Endothelial cell of umbilical vein (primary cell): Measurements from ENCODE around the gene HIP1R. TPM values are rescaled to one million over a fixed set of nuclear protein-coding genes. Genes with fewer than 3 reads are reported as not detected.

Experiments
- BruUV-seq: library from RNA; stranded (reverse); fragments of 400-500 nt; replicated peaks from 2 replicates; lab custom pipeline; 2021; lab: Mats Ljungman, UMichigan
- CTCF ChIA-PET: fragments of 300-600, 350-600 bp; sonication (Branson Sonifier 250); formaldehyde crosslinking; loops from one replicate; lab custom pipeline; 2021; ENCODE audit warnings: antibody characterized with exemption, inconsistent platforms; lab: Charles Lee
- POLR2A ChIA-PET: fragments of 300-600, 350-600 bp; sonication (Branson Sonifier 250); formaldehyde crosslinking; loops from one replicate; lab custom pipeline; 2021; ENCODE audit warnings: antibody characterized with exemption, inconsistent platforms; lab: Charles Lee
- DNase-seq: peaks from one replicate; pipeline ENCODE4 v3.0.0-alpha.2; 2011; ENCODE audit warnings: low read depth, low spot score
- FAIRE-seq: peaks from 2 replicates; lab custom pipeline; 2011; peaks lifted over from hg19 to GRCh38; lab: Jason Lieb, UNC
- H2AFZ ChIP-seq: 2 replicates; pipeline ENCODE4 v1.6.0; 2012; ENCODE audit warnings: low read depth, low read length, control low read depth, inconsistent platforms
- H3K27ac ChIP-seq: 2 replicates; pipeline ENCODE4 v1.5.1; 2011; ENCODE audit warnings: low read depth, mild to moderate bottlenecking, control low read depth, low read length, moderate library complexity; ENCODE audit not compliant: insufficient read depth
- H3K27me3 ChIP-seq, 2 experiments: 2 replicates each; pipeline versions ENCODE4 v1.6.0 to v1.6.1; 2011; ENCODE audit warnings: low read length in 2 of 2, mixed read lengths in 1 of 2; ENCODE audit not compliant: control insufficient read depth in 2 of 2, insufficient read depth in 2 of 2
- H3K36me3 ChIP-seq, 2 experiments: 2 replicates in 1 of 2; 3 replicates in 1 of 2; pipeline ENCODE4 v1.5.1; 2011; ENCODE audit warnings: low read length in 2 of 2, mild to moderate bottlenecking in 1 of 2, moderate library complexity in 1 of 2; ENCODE audit not compliant: control insufficient read depth in 2 of 2, insufficient read depth in 2 of 2; ENCODE audit errors: extremely low read depth in 1 of 2
- H3K4me1 ChIP-seq: 3 replicates; pipeline ENCODE4 v1.5.1; 2011; ENCODE audit warnings: mild to moderate bottlenecking, low read length; ENCODE audit not compliant: control insufficient read depth, insufficient read depth; ENCODE audit errors: extremely low read depth
- H3K4me2 ChIP-seq: 2 replicates; pipeline ENCODE4 v1.6.1; 2011; ENCODE audit warnings: low read length, control low read depth, mixed read lengths; ENCODE audit not compliant: insufficient read depth
- H3K4me3 ChIP-seq, 3 experiments: fragments of 200-600 bp in 1 of 3; sonication (generic), shearing (Covaris generic) in 1 of 3; replicated peaks in 1 of 3; 2 replicates each; pipeline ENCODE4 v1.5.1; 2011 to 2016; ENCODE audit warnings: control low read depth in 3 of 3, low read length in 3 of 3, mild to moderate bottlenecking in 2 of 3, inconsistent platforms in 1 of 3, low read depth in 1 of 3, moderate library complexity in 1 of 3; ENCODE audit not compliant: insufficient read depth in 1 of 3
- H3K79me2 ChIP-seq: 2 replicates; pipeline ENCODE4 v1.6.0; 2012; ENCODE audit warnings: low read length, inconsistent platforms; ENCODE audit not compliant: control insufficient read depth, insufficient read depth
- H3K9ac ChIP-seq: replicated peaks from 2 replicates; pipeline ENCODE3; 2011; ENCODE audit warnings: low read length, control low read depth; ENCODE audit not compliant: insufficient read depth; ENCODE audit errors: extremely low read depth
- H3K9me1 ChIP-seq: replicated peaks from 3 replicates; pipeline ENCODE4 v1.6.0; 2011; ENCODE audit warnings: mild to moderate bottlenecking, low read length; ENCODE audit not compliant: control insufficient read depth, insufficient read depth; ENCODE audit errors: extremely low read depth
- H3K9me3 ChIP-seq: replicated peaks from 2 replicates; pipeline ENCODE4 v1.5.1; 2012; ENCODE audit warnings: low read length, inconsistent platforms; ENCODE audit not compliant: control insufficient read depth, insufficient read depth
- H4K20me1 ChIP-seq: replicated peaks from 2 replicates; pipeline ENCODE3; 2011; ENCODE audit warnings: mild to moderate bottlenecking, low read length; ENCODE audit not compliant: control insufficient read depth, insufficient read depth; ENCODE audit errors: extremely low read depth
- EZH2 ChIP-seq: IDR thresholded peaks from 2 replicates; pipeline ENCODE4 v1.6.1; 2012; ENCODE audit warnings: borderline replicate concordance, low read depth, mild to moderate bottlenecking, moderate library complexity, low read length, inconsistent platforms; ENCODE audit not compliant: severe bottlenecking
- FOS ChIP-seq: IDR thresholded peaks from 2 replicates; pipeline ENCODE4 v1.6.1; 2011; ENCODE audit warnings: mild to moderate bottlenecking, low read length, moderate library complexity, borderline replicate concordance; ENCODE audit not compliant: insufficient read depth
- GATA2 ChIP-seq: IDR thresholded peaks from 2 replicates; pipeline ENCODE4 v1.7.0; 2011; ENCODE audit warnings: low read depth, mild to moderate bottlenecking, moderate library complexity, mixed read lengths, low read length; ENCODE audit not compliant: insufficient read length, insufficient read depth
- JUN ChIP-seq: IDR thresholded peaks from 2 replicates; pipeline ENCODE4 v1.6.1; 2011; ENCODE audit warnings: borderline replicate concordance, low read depth; ENCODE audit not compliant: insufficient read length, insufficient read depth
- MYC ChIP-seq: IDR thresholded peaks from one replicate; pipeline ENCODE4 v1.6.1; 2011; ENCODE audit warnings: mild to moderate bottlenecking, low read depth, low read length
- POLR2A ChIP-seq: IDR thresholded peaks from 2 replicates; pipeline ENCODE4 v1.6.1; 2012; ENCODE audit warnings: low read depth, mild to moderate bottlenecking, control low read depth, low read length
- POLR2AphosphoS5 ChIP-seq: IDR thresholded peaks from 2 replicates; pipeline ENCODE4 v1.6.1; 2012; ENCODE audit warnings: low read depth, mild to moderate bottlenecking, control low read depth, low read length, moderate library complexity; ENCODE audit not compliant: insufficient read depth
- dilution Hi-C: fragments of 300-500 bp; cut with MboI; formaldehyde crosslinking; loops from one replicate; pipeline ENCODE4 v1.15.0; 2019; ENCODE audit warnings: low sequenced_read_pairs; ENCODE audit not compliant: extremely low pct_ligation_motif_present
- intact Hi-C: fragments of 100-400 bp; cut with micrococcal nuclease; formaldehyde crosslinking; loops from one replicate; pipeline ENCODE4 v1.10.0; 2022
- polyA plus RNA-seq, 4 experiments: library from polyadenylated mRNA; depleted of rRNA in 3 of 4; stranded (reverse) in 3 of 4; unstranded in 1 of 4; fragments of >200 nt; gene quantifications; 2 replicates each; pipeline versions ENCODE4 v1.2.1 to v1.2.3, GENCODE V29; 2011 to 2012; ENCODE audit warnings: missing spikeins in 1 of 4
- total RNA-seq: library from RNA; stranded (reverse); gene quantifications from 2 replicates; pipeline ENCODE4 v1.2.3, GENCODE V29; 2021
- TF ChIP-seq, protein P1 (sequence below), 2 donors: IDR thresholded peaks; 1 replicate in 1 of 2; 2 replicates in 1 of 2; pipeline ENCODE4 v1.5.1; 2011; ENCODE audit warnings: low read length in 2 of 2, mild to moderate bottlenecking in 2 of 2, moderate library complexity in 2 of 2, control low read depth in 1 of 2, inconsistent platforms in 1 of 2, low read depth in 1 of 2; ENCODE audit not compliant: insufficient read depth in 1 of 2; ENCODE audit errors: extremely low read depth in 1 of 2
- TF ChIP-seq, protein P2 (sequence below): IDR thresholded peaks from 2 replicates; pipeline ENCODE4 v1.6.1; 2011; ENCODE audit not compliant: insufficient read depth, insufficient read length

The HIP1R gene
- total and polyA plus RNA-seq, 2 donors (not counting 3 experiments of a cell fraction or from before 2014, with no cell fraction given), result 111 to 122 TPM

DNA sequence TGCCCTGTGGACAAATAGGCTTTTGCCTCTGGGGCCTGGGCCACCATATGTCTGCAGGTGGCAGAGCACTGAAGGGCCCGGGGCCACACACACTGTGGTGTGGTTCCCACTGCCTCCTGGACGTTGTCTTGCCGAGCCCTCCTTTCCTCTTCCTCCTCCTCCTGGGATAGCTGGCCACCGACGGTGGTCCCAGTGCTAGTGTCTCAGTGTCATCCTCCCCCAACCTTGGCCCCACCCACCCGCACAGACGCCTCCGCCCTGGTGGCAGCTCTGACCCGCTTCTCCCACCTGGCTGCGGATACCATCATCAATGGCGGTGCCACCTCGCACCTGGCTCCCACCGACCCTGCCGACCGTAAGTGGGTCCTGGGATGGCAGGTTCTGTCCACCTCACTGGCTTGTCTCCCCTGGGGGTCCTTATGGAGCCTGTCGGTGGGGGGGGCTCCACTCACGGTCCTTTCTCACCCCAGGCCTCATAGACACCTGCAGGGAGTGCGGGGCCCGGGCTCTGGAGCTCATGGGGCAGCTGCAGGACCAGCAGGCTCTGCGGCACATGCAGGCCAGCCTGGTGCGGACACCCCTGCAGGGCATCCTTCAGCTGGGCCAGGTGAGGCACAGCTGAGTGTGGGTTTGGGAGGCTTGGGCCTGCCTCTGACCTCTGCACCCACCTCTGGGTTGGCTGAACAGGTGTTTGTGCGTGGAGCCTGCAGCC lies 23.5 kb downstream of the HIP1R start:
- no peak for TF ChIP-seq GATA2
- Histone ChIP-seq H3K9me3 (no peaks in the 10 kb centered on the region), H3K9ac (no peak overlapping the region), H3K79me2 (no peaks in the 10 kb centered on the region), H3K36me3 (peaks cover 11 to 65% of the 10 kb centered on the region in 2 experiments), H4K20me1 (no peaks in the 10 kb centered on the region), H2AFZ (no peak overlapping the region), H3K27me3 (no peaks in the 10 kb centered on the region), H3K4me1 (peaks cover under 1% of the 10 kb centered on the region), H3K4me3 (no peak overlapping the region), H3K4me2 (no peak overlapping the region), H3K27ac (no peak overlapping the region), H3K9me1 (no peaks in the 10 kb centered on the region)
- BruUV-seq, result no TSS peak
- ChIA-PET CTCF (interaction anchor here (0.7 to 10.5 kb wide), 10 partner anchors 9 to 379 kb away, joined by 3 to 200 read pairs (median 7); partner anchors contain the start of genes HIP1R and OGFOD2), POLR2A (no interaction called here)
- no peak for DNase-seq
- FAIRE-seq, result no peak
- intact Hi-C loops (no loop called here), dilution Hi-C loops (no loop called here)

DNA sequence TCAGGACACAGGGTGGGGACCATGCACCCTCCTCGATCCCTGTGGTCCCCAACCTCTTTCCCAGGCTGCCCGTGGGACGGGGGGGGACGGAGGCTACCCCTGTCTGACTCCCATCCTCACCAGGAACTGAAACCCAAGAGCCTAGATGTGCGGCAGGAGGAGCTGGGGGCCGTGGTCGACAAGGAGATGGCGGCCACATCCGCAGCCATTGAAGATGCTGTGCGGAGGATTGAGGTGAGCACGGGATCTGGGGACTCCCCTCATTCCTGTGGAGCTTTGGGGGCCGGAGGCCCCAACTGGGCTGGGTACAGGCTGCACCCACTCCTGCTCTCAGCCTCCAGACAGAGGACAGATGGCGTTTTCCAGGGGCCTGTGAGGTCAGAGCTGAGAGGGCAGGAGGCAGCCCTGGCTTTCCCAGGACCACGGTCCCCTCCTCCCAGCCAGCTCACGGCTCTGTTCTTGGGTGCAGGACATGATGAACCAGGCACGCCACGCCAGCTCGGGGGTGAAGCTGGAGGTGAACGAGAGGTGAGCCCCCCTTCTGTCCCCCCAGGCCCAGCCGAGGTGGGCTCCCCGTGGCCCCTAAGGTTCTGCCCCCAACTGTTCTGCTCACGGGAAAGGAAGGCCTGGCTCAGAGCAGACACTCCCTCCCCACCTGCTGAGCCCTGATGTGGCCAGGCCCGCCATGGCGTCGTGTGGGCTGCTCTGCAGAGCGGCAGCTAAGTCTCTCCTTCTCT lies 24.2 kb downstream of the HIP1R start:
- intact Hi-C loops (loop anchor here (1.0 kb wide), 2 partner anchors 66 to 93 kb away; no protein-coding TSS in a partner anchor), dilution Hi-C loops (no loop called here)
- no peak for DNase-seq
- Histone ChIP-seq H3K4me1 (no peaks in the 10 kb centered on the region), H3K36me3 (peaks cover 10 to 61% of the 10 kb centered on the region in 2 experiments), H3K9me3 (no peaks in the 10 kb centered on the region), H3K4me3 (no peak overlapping the region), H3K79me2 (no peaks in the 10 kb centered on the region), H3K4me2 (no peak overlapping the region), H3K9me1 (no peaks in the 10 kb centered on the region), H3K9ac (no peak overlapping the region), H4K20me1 (no peaks in the 10 kb centered on the region), H3K27me3 (no peaks in the 10 kb centered on the region), H3K27ac (no peak overlapping the region), H2AFZ (no peak overlapping the region)
- TF ChIP-seq, protein P1, sequence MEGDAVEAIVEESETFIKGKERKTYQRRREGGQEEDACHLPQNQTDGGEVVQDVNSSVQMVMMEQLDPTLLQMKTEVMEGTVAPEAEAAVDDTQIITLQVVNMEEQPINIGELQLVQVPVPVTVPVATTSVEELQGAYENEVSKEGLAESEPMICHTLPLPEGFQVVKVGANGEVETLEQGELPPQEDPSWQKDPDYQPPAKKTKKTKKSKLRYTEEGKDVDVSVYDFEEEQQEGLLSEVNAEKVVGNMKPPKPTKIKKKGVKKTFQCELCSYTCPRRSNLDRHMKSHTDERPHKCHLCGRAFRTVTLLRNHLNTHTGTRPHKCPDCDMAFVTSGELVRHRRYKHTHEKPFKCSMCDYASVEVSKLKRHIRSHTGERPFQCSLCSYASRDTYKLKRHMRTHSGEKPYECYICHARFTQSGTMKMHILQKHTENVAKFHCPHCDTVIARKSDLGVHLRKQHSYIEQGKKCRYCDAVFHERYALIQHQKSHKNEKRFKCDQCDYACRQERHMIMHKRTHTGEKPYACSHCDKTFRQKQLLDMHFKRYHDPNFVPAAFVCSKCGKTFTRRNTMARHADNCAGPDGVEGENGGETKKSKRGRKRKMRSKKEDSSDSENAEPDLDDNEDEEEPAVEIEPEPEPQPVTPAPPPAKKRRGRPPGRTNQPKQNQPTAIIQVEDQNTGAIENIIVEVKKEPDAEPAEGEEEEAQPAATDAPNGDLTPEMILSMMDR (IDR thresholded peaks at IDR 0.05; ENCODE audit: extremely low read depth in 1 of 2, insufficient read depth in 1 of 2, low read depth in 1 of 2, low read length in 2 of 2), result no peak
- no peak for TF ChIP-seq EZH2
- no peak for TF ChIP-seq GATA2
- no peak for TF ChIP-seq FOS
- TF ChIP-seq JUN, result no peak
- TF ChIP-seq MYC, result no peak
- TF ChIP-seq POLR2AphosphoS5, result no peak
- TF ChIP-seq, protein P2, sequence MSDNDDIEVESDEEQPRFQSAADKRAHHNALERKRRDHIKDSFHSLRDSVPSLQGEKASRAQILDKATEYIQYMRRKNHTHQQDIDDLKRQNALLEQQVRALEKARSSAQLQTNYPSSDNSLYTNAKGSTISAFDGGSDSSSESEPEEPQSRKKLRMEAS, result no peak
- TF ChIP-seq POLR2A, result no peak
- POLR2A ChIA-PET, result no interaction called here
- FAIRE-seq, result no peak
- BruUV-seq, result no TSS peak
- CTCF ChIA-PET, result interaction anchor here (0.6 to 10.5 kb wide), 11 partner anchors 8 to 379 kb away, joined by 3 to 200 read pairs (median 4); partner anchors contain the start of genes HIP1R and OGFOD2
